ENCODE data around the gene RALGAPA2. TPM values are rescaled to one million over a fixed set of nuclear protein-coding genes. Genes with fewer than 3 reads are reported as not detected.

The RALGAPA2 gene
- total RNA-seq, 1 donor from 2014 or later: 73.8 TPM

DNA sequence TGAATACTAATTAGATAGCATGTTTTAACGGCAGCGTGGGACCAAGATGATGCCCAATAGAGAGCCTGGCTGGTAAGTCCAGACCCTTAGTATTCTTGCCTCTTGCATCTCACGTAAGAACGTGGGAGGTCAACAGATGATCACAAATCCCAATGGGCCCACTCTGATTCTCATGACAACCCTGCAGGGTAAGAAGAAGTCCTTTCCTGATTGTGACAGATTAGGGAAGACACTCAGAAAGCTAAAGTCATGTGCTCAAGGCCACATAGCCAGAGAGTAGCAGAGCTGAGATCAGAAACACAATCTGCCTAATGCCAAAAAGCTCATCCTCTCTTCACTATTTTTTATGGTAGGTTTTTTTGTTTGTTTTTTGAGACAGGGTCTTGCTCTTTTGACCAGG is 103.8 kb downstream of the RALGAPA2 start:
- Histone ChIP-seq H3K4me1 (peaks cover 12% of the 10 kb centered on the region), H3K36me3 (peaks cover 71% of the 10 kb centered on the region), H3K27ac (no peak overlapping the region), H3K27me3 (ENCODE audit: low read depth) (no peaks in the 10 kb centered on the region), H3K4me3 (no peak overlapping the region), H3K9me3 (no peaks in the 10 kb centered on the region)
- intact Hi-C loops (cut with DNase I): no loop called here
- DNase-seq (no peak), ATAC-seq (no peak)
- TF ChIP-seq, protein P1, sequence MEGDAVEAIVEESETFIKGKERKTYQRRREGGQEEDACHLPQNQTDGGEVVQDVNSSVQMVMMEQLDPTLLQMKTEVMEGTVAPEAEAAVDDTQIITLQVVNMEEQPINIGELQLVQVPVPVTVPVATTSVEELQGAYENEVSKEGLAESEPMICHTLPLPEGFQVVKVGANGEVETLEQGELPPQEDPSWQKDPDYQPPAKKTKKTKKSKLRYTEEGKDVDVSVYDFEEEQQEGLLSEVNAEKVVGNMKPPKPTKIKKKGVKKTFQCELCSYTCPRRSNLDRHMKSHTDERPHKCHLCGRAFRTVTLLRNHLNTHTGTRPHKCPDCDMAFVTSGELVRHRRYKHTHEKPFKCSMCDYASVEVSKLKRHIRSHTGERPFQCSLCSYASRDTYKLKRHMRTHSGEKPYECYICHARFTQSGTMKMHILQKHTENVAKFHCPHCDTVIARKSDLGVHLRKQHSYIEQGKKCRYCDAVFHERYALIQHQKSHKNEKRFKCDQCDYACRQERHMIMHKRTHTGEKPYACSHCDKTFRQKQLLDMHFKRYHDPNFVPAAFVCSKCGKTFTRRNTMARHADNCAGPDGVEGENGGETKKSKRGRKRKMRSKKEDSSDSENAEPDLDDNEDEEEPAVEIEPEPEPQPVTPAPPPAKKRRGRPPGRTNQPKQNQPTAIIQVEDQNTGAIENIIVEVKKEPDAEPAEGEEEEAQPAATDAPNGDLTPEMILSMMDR (IDR thresholded peaks at IDR 0.05): no peak

DNA sequence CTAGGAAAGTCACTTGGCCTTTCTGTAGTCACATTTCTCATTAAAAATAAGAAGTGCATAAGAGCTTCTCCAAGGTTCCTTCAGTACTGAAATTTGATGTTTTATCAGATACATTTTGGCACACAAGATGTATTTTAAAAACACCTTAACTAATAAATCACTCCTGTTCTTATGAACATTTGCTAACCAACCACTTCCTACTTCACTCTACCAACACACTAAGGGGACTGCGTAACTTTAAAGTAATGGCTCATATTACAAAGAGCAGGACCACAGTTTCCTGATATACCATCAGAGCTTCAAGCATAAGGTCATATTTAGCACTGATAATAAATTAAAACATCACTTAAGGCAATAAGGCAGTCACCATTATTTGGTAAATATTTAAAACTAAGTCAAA is 104.4 kb downstream of the RALGAPA2 start:
- no peak overlapping the region for H3K4me3 ChIP-seq
- TF ChIP-seq, protein P1 (IDR thresholded peaks at IDR 0.05): no peak
- ATAC-seq (no peak), DNase-seq (no peak)
- intact Hi-C loops (cut with DNase I): no loop called here
- no peak overlapping the region for H3K27ac ChIP-seq
- no peaks in the 10 kb centered on the region for H3K27me3 ChIP-seq (ENCODE audit: low read depth)
- H3K4me1 ChIP-seq: peaks cover 12% of the 10 kb centered on the region
- no peaks in the 10 kb centered on the region for H3K9me3 ChIP-seq
- peaks cover 71% of the 10 kb centered on the region for H3K36me3 ChIP-seq

GRCh38 chr20:20606881-20607280 is 105.6 kb downstream of the RALGAPA2 start:
- DNase-seq: no peak
- TF ChIP-seq, protein P1 (IDR thresholded peaks at IDR 0.05): no peak
- Histone ChIP-seq H3K4me1 (peaks cover 12% of the 10 kb centered on the region), H3K27me3 (ENCODE audit: low read depth) (no peaks in the 10 kb centered on the region), H3K4me3 (no peak overlapping the region), H3K27ac (no peak overlapping the region), H3K9me3 (no peaks in the 10 kb centered on the region), H3K36me3 (peaks cover 80% of the 10 kb centered on the region)
- intact Hi-C loops (cut with DNase I): no loop called here
- no peak for ATAC-seq

DNA sequence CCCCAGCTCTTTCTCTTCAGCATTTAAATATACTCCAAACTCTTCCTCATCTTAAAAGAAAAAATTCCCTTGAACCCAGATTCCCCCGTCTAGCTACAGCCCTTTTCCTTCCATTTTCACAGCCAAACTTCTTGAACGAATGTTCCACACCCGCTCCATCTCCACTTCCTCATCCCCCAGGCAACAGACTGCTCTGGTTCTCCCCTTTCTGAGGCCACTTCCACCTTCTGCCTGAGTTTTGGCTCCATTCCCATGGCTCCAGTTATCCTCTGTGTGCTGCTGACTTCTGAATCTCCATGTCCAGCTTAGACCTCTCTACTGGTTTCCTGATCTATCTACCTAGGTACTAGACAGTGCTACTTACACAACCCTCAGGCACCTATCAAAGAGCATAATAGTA is 106.4 kb downstream of the RALGAPA2 start:
- peaks cover 5% of the 10 kb centered on the region for H3K4me1 ChIP-seq
- H3K4me3 ChIP-seq: no peak overlapping the region
- no peaks in the 10 kb centered on the region for H3K9me3 ChIP-seq
- no peak for ATAC-seq
- H3K27me3 ChIP-seq (ENCODE audit: low read depth): no peaks in the 10 kb centered on the region
- no peak overlapping the region for H3K27ac ChIP-seq
- H3K36me3 ChIP-seq: peaks cover 82% of the 10 kb centered on the region
- TF ChIP-seq, protein P1 (IDR thresholded peaks at IDR 0.05): no peak
- intact Hi-C loops (cut with DNase I): no loop called here
- no peak for DNase-seq

DNA sequence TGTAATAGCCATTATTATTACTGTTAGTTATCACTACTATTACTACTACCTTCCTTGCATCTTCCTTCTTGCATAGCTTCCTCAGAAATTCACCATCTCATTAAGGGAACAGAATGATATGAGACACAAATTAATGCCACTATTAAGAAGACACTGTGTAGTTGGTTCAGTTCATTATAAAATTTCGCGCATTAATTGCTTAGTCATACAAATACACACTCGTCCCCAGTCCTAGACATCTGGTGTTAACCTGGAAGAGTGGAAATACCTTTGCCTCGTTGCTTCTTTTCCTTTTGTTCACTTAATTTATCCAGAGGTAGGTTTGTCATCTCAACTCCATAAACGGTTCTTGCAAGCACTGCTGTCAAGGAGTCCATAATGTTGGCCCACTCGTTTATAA is 107.5 kb downstream of the RALGAPA2 start:
- no peak overlapping the region for H3K27ac ChIP-seq
- H3K27me3 ChIP-seq (ENCODE audit: low read depth): no peaks in the 10 kb centered on the region
- H3K36me3 ChIP-seq: peaks cover 85% of the 10 kb centered on the region
- H3K4me1 ChIP-seq: no peaks in the 10 kb centered on the region
- no peak for ATAC-seq
- H3K4me3 ChIP-seq: no peak overlapping the region
- no peaks in the 10 kb centered on the region for H3K9me3 ChIP-seq
- no peak for DNase-seq
- intact Hi-C loops (cut with DNase I): no loop called here
- TF ChIP-seq, protein P1 (IDR thresholded peaks at IDR 0.05): no peak

GRCh38 chr20:20604357-20604756 is 108.1 kb downstream of the RALGAPA2 start:
- H3K36me3 ChIP-seq: peaks cover 87% of the 10 kb centered on the region
- ATAC-seq (no peak), DNase-seq (no peak)
- H3K9me3 ChIP-seq: no peaks in the 10 kb centered on the region
- TF ChIP-seq, protein P1 (IDR thresholded peaks at IDR 0.05): no peak
- H3K27me3 ChIP-seq (ENCODE audit: low read depth): no peaks in the 10 kb centered on the region
- intact Hi-C loops (cut with DNase I): no loop called here
- H3K4me1 ChIP-seq: no peaks in the 10 kb centered on the region
- H3K4me3 ChIP-seq: no peak overlapping the region
- no peak overlapping the region for H3K27ac ChIP-seq
